Measurements from ENCODE around the gene MVB12B.

GRCh38 chr9:126330536-126330935 is 3.9 kb downstream of the MVB12B start:
- TF ChIP-seq CTCF (IDR thresholded peaks at IDR 0.05 in 8 of 11, conservative IDR thresholded peaks at IDR 0.05 in 3 of 11) (no peak), POLR2AphosphoS5 (IDR thresholded peaks at IDR 0.05) (no peak)
